Stimulated activated CD4-positive, alpha-beta T cell treated with anti-CD3 and anti-CD28 coated beads, Interleukin-1b, Interleukin-23, amount 100 ng/mL, for 48 hours (primary cell): ENCODE results near the gene POLR3C.

Experiments
- DNase-seq: peaks from one replicate; pipeline ENCODE4 v3.0.0-alpha.2; 2020

POLR3C gene

DNA sequence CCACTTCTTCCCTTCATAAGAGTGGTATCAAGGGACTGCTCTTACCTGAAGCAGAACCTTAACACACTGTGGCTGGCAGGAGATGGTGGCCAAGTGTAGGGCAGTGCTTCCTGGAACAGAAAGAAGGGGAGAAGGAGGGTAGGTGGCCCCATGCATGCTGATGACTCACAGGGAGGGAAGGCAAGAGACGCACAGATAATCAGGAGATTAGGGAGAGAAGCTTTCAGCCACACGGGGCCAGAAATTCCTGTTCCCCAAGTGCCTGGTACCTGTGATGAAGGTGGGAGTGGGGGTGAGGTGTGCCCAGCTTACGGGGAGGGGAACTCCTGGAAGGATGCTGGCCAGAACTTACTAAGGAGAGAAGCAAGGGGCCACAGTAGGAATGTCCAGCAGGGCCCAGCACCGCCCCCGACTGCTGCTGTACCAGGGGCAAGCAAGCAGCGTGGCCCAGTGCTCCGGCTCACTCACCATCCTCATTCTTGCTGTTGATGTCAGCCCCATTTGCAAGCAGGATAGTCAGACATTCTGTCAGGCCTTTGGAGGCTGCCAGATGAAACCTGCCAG is 54.0 kb downstream of the POLR3C start:
- no peak for DNase-seq

GRCh38 chr1:145878724-145879123 is 54.7 kb downstream of the POLR3C start:
- no peak for DNase-seq

DNA sequence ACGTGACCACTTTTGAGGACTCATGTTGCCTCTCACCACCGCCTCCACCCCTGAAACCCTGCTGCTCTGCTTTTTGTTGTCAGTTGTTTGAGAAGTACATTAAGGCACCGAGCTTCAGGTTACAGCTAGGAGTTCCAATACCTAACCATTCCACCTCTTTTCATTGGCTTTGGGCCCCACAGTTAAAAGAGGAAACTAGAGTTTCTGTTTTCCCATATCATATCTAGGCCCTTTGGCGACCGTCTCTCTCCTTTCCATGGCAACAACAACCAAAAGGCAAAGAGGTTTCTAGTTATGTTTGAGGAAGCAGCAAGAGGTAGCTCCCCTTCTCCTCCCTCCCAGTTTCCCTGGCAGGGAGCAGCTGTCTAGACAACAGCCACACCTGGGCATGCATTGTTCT is 55.8 kb downstream of the POLR3C start:
- DNase-seq: no peak

DNA sequence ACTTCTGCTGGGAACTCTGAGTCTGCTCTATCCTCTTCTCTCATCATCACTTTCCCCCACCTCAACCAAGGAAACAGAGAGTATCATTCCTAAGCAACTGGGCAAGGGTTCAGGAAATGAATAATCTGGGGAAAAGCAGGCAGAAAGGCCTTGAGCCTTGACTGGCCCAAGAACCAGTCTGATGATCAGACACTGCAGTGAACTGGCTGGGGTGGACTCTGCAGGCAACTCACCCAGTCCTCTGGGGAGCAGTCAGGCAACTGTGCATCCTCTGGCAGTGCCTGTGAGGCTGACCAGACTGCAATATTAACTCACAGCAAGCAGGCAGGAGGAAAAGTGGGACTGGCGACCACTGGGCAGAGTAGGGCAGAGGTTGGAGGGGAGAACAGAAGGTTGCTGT is 60.7 kb downstream of the POLR3C start:
- no peak for DNase-seq

GRCh38 chr1:145885738-145886287 is 61.8 kb downstream of the POLR3C start, which contains the start of gene ANKRD35:
Gene ANKRD35 (minus strand): TSS chr1:145885866. CDS start chr1:145885758, 108 bp downstream.
- peak; percentile 86 for DNase-seq

GRCh38 chr1:145886390-145886789 is 62.4 kb downstream of the POLR3C start:
- no peak for DNase-seq

GRCh38 chr1:145886816-145887215 is 62.8 kb downstream of the POLR3C start:
- no peak for DNase-seq

- DNase-seq: no peak
Measured at GRCh38 chr1:145887631-145888030, 63.6 kb downstream of the POLR3C start.

GRCh38 chr1:145889722-145890121 is 65.7 kb downstream of the POLR3C start:
- DNase-seq: no peak

- DNase-seq: no peak
Measured at GRCh38 chr1:145891143-145891542, 67.1 kb downstream of the POLR3C start.

DNA sequence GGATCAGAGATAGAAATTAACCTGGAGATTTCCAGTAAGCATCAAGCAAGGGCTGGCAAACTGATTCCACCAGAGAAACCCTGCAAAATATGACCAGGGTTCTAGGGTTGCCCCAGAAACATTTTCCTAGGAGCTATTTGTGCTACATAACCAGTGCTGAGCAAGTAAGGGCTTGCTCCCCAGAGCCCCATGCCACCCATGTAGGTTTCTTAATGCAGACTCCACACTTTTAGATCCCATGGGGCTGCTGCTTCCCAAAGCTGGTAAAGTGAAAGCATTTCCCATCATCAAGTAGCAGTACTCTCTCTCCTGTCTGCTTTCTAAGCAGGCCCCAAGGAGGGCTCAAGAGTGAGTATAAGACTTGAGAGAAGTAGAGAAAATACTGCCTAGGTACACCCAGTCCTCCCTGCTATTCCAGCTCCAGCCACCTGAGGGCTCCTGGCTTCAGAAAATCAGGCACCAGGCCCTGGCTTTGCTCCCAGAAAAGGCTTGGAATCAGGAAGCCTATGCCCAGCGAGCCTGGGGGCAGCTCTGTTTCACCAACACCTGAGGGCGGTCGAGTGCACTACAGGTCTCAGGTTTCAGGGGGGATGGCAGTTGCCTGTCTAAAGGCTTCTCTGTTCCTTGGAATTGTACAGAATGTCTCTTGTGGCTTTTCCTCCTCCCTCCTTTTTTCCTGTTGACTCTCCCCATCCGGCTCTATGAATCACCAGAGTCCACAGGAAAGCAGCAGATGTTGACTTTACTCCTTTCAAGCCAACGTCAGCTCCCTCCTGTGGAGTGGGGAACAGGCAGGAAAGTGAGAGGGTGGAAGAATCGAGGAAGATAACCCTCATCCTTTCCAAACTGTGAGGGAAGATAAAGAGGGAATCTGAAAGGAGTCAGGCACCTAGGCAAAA is 67.8 kb downstream of the POLR3C start:
- DNase-seq: peak; percentile 45

DNA sequence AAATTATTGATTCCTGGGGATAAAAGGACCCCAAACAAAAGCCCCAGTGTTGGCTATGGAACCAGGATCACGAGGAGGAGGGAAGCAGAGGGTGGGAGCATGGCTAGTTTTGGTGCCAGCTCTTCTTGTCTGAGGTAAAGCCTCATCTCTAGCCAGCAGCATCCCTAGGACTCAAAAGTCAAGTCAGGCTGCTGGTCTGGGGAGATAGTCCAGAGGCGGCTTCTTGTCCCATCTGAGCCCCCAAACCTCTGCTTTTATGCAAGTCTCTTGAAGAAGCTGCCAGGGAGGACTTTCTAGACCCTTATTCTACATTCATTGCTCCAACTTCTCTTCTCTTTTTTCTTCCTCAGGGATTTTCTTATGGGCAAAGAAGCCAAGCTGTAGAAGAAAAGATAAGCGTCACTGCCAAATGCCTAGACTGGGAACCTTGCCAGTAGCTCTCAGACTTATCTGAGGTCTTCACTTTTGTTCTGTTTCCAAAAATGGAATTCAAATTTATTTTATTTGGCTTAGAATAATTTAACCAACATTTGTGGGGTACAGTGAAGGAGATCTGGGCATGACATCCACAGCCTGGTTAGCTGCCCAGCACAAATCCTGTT is 68.6 kb downstream of the POLR3C start:
- DNase-seq: no peak

GRCh38 chr1:145893306-145894055 is 69.5 kb downstream of the POLR3C start:
- DNase-seq: no peak
